Sigmoid colon (tissue), 7 donors: ENCODE measurements around the gene CACHD1. TPM values are rescaled to one million over a fixed set of nuclear protein-coding genes. Genes with fewer than 3 reads are reported as not detected.

Source experiments
- DNase-seq: peaks from one replicate; pipeline ENCODE4 v3.0.0-alpha.2; 2019
- H3K27ac ChIP-seq, 4 donors: fragments of 200-600 bp; sonication (generic); one replicate each; pipeline ENCODE4 v1.5.1; 2016 to 2019; ENCODE audit warnings: mild to moderate bottlenecking in 1 of 4
- H3K27me3 ChIP-seq, 3 donors: fragments of 200-600 bp; sonication (generic); one replicate each; pipeline ENCODE4 v1.5.1; 2019; ENCODE audit warnings: mild to moderate bottlenecking in 1 of 3
- H3K36me3 ChIP-seq, 4 donors: fragments of 200-600 bp; sonication (generic); one replicate each; pipeline ENCODE4 v1.5.1; 2016 to 2019
- H3K4me1 ChIP-seq, 4 donors: fragments of 200-600 bp; sonication (generic); one replicate each; pipeline ENCODE4 v1.5.1; 2017 to 2019
- H3K4me3 ChIP-seq, 4 donors: fragments of 200-600 bp; sonication (generic); one replicate each; pipeline ENCODE4 v1.5.1; 2017 to 2019; ENCODE audit warnings: mild to moderate bottlenecking in 2 of 4, moderate library complexity in 1 of 4
- H3K9me3 ChIP-seq, 4 donors: fragments of 200-600 bp in 3 of 4; sonication (generic) in 3 of 4; one replicate each; pipeline versions ENCODE4 v1.5.1 to v1.6.1; 2013 to 2019
- CTCF ChIP-seq, 4 experiments: fragments of 450-650 bp in 3 of 4; fragments of 200-600 bp in 1 of 4; IDR thresholded peaks; one replicate each; pipeline ENCODE4 v1.5.1; 2016 to 2019; ENCODE audit warnings: antibody characterized with exemption in 4 of 4, mild to moderate bottlenecking in 3 of 4, moderate library complexity in 2 of 4
- EP300 ChIP-seq, 4 donors: sonication (generic); formaldehyde crosslinking; IDR thresholded peaks; one replicate each; pipeline ENCODE4 v1.6.1; 2017; ENCODE audit warnings: antibody characterized with exemption in 4 of 4
- POLR2A ChIP-seq, 2 donors: fragments of 450-650 bp; IDR thresholded peaks; one replicate each; pipeline ENCODE4 v1.6.1; 2016; ENCODE audit warnings: antibody characterized with exemption in 2 of 2, mild to moderate bottlenecking in 2 of 2, moderate library complexity in 2 of 2
- POLR2AphosphoS5 ChIP-seq, 4 donors: sonication (generic); formaldehyde crosslinking; IDR thresholded peaks; one replicate each; pipeline ENCODE4 v1.6.1; 2017; ENCODE audit warnings: antibody characterized with exemption in 4 of 4
- WGBS, 2 donors: extraction: QIAGEN DNeasy Blood & Tissue Kit; methylation state at CpG; one replicate each; pipeline ENCODE4 v1.1.7; 2013; 5-methylcytosine and 5-hydroxymethylcytosine counted together
- intact Hi-C: fragments of 100-400 bp; cut with DNase I; formaldehyde crosslinking; loops from one replicate; pipeline ENCODE4 v1.15.1; 2023
- polyA plus RNA-seq, 3 donors: library from polyadenylated mRNA; stranded (reverse); fragments of 200-250 nt; gene quantifications; one replicate each; pipeline ENCODE4 v1.2.3, GENCODE V29; 2013
- total RNA-seq, 4 donors: library from RNA; depleted of rRNA; stranded (reverse); fragments of >200 nt; gene quantifications; one replicate each; pipeline ENCODE4 v1.1.0, GENCODE V29; 2016
- donor health status: healthy with polysubstance abuse.
- donor health status: Bipolar disorder and iron deficiency.
- donor health status: healthy.

The CACHD1 gene
- total and polyA plus RNA-seq, 7 donors: 0.23 to 7.1 (median 3.7) TPM

- H3K4me3 ChIP-seq: no peak overlapping the region
- TF ChIP-seq EP300 (IDR thresholded peaks at IDR 0.05) (no peak), CTCF (IDR thresholded peaks at IDR 0.05) (no peak), POLR2A (IDR thresholded peaks at IDR 0.05) (no peak), POLR2AphosphoS5 (IDR thresholded peaks at IDR 0.05) (no peak)
- H3K27me3 ChIP-seq: no peaks in the 10 kb centered on the region
- H3K36me3 ChIP-seq: no peaks in the 10 kb centered on the region
- intact Hi-C loops: no loop called here
- DNase-seq: no peak
- H3K9me3 ChIP-seq: peaks cover 0 to 3% (median 0%) of the 10 kb centered on the region in 4 donors
- no peak overlapping the region for H3K27ac ChIP-seq
- 73 to 88% methylated on average over 5 of the region's 5 CpGs for WGBS, 2 donors
- peaks cover 0 to 23% (median 3%) of the 10 kb centered on the region in 4 donors for H3K4me1 ChIP-seq
Observed at GRCh38 chr1:64563958-64564565, 94.1 kb downstream of the CACHD1 start.

GRCh38 chr1:64564891-64565290 lies 95.0 kb downstream of the CACHD1 start:
- WGBS, 2 donors: 90% methylated on average over 3 of the region's 3 CpGs
- no peaks in the 10 kb centered on the region for H3K27me3 ChIP-seq
- H3K4me3 ChIP-seq: no peak overlapping the region
- intact Hi-C loops: no loop called here
- H3K36me3 ChIP-seq: no peaks in the 10 kb centered on the region
- peaks cover 0 to 3% (median 0%) of the 10 kb centered on the region in 4 donors for H3K9me3 ChIP-seq
- TF ChIP-seq POLR2AphosphoS5 (IDR thresholded peaks at IDR 0.05): no peak
- TF ChIP-seq EP300 (IDR thresholded peaks at IDR 0.05): no peak
- TF ChIP-seq CTCF (IDR thresholded peaks at IDR 0.05): no peak
- no peak for TF ChIP-seq POLR2A (IDR thresholded peaks at IDR 0.05)
- no peak overlapping the region for H3K27ac ChIP-seq
- no peak for DNase-seq
- H3K4me1 ChIP-seq: peaks cover 0 to 23% (median 3%) of the 10 kb centered on the region in 4 donors

GRCh38 chr1:64567426-64568170 lies 97.7 kb downstream of the CACHD1 start:
- no peaks in the 10 kb centered on the region for H3K9me3 ChIP-seq
- intact Hi-C loops: no loop called here

GRCh38 chr1:64568171-64568450 lies 98.2 kb downstream of the CACHD1 start:
- Histone ChIP-seq H3K27ac (no peak overlapping the region), H3K36me3 (no peaks in the 10 kb centered on the region), H3K4me1 (peaks cover 0 to 23% (median 3%) of the 10 kb centered on the region in 4 donors), H3K4me3 (no peak overlapping the region), H3K9me3 (no peaks in the 10 kb centered on the region), H3K27me3 (no peaks in the 10 kb centered on the region)
- no peak for DNase-seq
- intact Hi-C loops: no loop called here
- 87 to 89% methylated on average over 4 of the region's 4 CpGs for WGBS, 2 donors
- TF ChIP-seq CTCF (IDR thresholded peaks at IDR 0.05): no peak
- no peak for TF ChIP-seq POLR2AphosphoS5 (IDR thresholded peaks at IDR 0.05)
- TF ChIP-seq POLR2A (IDR thresholded peaks at IDR 0.05): no peak

More at GRCh38 chr1:64567426-64568170, 97.7 kb downstream of the CACHD1 start:
- H3K4me3 ChIP-seq: no peak overlapping the region
- TF ChIP-seq CTCF (IDR thresholded peaks at IDR 0.05): no peak
- no peak for TF ChIP-seq POLR2AphosphoS5 (IDR thresholded peaks at IDR 0.05)
- no peak for TF ChIP-seq POLR2A (IDR thresholded peaks at IDR 0.05)
- TF ChIP-seq EP300 (IDR thresholded peaks at IDR 0.05): no peak
- no peak overlapping the region for H3K27ac ChIP-seq
- WGBS, 2 donors: 59 to 68% methylated on average over 7 of the region's 7 CpGs
- H3K4me1 ChIP-seq: peaks cover 0 to 23% (median 3%) of the 10 kb centered on the region in 4 donors
- no peaks in the 10 kb centered on the region for H3K27me3 ChIP-seq
- H3K36me3 ChIP-seq: no peaks in the 10 kb centered on the region
- no peak for DNase-seq
